ENCODE results near the gene ZC3H12D.

The ZC3H12D gene

GRCh38 chr6:149405823-149406765 is 78.7 kb downstream of the ZC3H12D start:
- no peak for TF ChIP-seq CTCF (IDR thresholded peaks at IDR 0.05; ENCODE audit: low read depth, low read length)
- H3K4me3 ChIP-seq (ENCODE audit: low read depth, low read length) = no peak overlapping the region
- in situ Hi-C loops (cut with HindIII; ENCODE audit: low sequenced_read_pairs) = loop anchor here (25.0 kb wide), 1 partner anchor 106 kb away; no protein-coding TSS in a partner anchor
- DNase-seq (ENCODE audit: low read depth, low spot score) = peak; percentile 18

- in situ Hi-C loops (cut with HindIII; ENCODE audit: low sequenced_read_pairs) = loop anchor here (25.0 kb wide), 1 partner anchor 109 kb away; no protein-coding TSS in a partner anchor
- no peak for DNase-seq (ENCODE audit: low read depth, low spot score)
Observed at GRCh38 chr6:149403534-149403933, 81.3 kb downstream of the ZC3H12D start.

GRCh38 chr6:149400050-149400449 is 84.8 kb downstream of the ZC3H12D start, which contains the start of gene SUMO4:
Gene SUMO4, plus strand, starts transcription at chr6:149400262. Its CDS starts 130 bp downstream, at chr6:149400392.
- no peak within 1 kb of the TSS for H3K4me3 ChIP-seq (ENCODE audit: low read depth, low read length)
- in situ Hi-C loops (cut with HindIII; ENCODE audit: low sequenced_read_pairs) = loop anchor here (25.0 kb wide), 1 partner anchor 112 kb away; no protein-coding TSS in a partner anchor
- TF ChIP-seq CTCF (IDR thresholded peaks at IDR 0.05; ENCODE audit: low read depth, low read length) = no peak
- DNase-seq (ENCODE audit: low read depth, low spot score) = no peak

More at GRCh38 chr6:149403534-149403933, 81.3 kb downstream of the ZC3H12D start:
- TF ChIP-seq CTCF (IDR thresholded peaks at IDR 0.05; ENCODE audit: low read depth, low read length) = no peak
- H3K4me3 ChIP-seq (ENCODE audit: low read depth, low read length) = no peak overlapping the region

- no peak for DNase-seq (ENCODE audit: low read depth, low spot score)
- no peak overlapping the region for H3K4me3 ChIP-seq (ENCODE audit: low read depth, low read length)
- in situ Hi-C loops (cut with HindIII; ENCODE audit: low sequenced_read_pairs) = no loop called here
- TF ChIP-seq CTCF (IDR thresholded peaks at IDR 0.05; ENCODE audit: low read depth, low read length) = no peak
Observed at GRCh38 chr6:149397384-149397783, 87.4 kb downstream of the ZC3H12D start.
